Heart left ventricle (tissue), 16 donors: ENCODE results near the gene ZNF277. TPM values are rescaled to one million over a fixed set of nuclear protein-coding genes. Genes with fewer than 3 reads are reported as not detected.

Source experiments
- ATAC-seq, 4 donors: fragments of 200-7000 bp; cut with Tn5 transposase; one replicate each; pipeline ENCODE4 v1.9.1; 2020 to 2022; ENCODE audit warnings: moderate library complexity in 4 of 4, mild to moderate bottlenecking in 3 of 4, moderate number of reproducible peaks in 1 of 4
- DNase-seq, 5 donors: peaks; one replicate each; pipeline ENCODE4 v3.0.0-alpha.2; 2020
- H3K27ac ChIP-seq, 12 donors: fragments of 200-600 bp; sonication (generic) in 4 of 12; one replicate each; pipeline versions ENCODE4 v1.5.0 to v1.8.0; 2016 to 2022; ENCODE audit warnings: mild to moderate bottlenecking in 2 of 12
- H3K27me3 ChIP-seq, 9 donors: fragments of 200-600 bp; sonication (generic) in 2 of 9; one replicate each; pipeline versions ENCODE4 v1.5.1 to v1.8.0; 2016 to 2022; ENCODE audit warnings: mild to moderate bottlenecking in 3 of 9
- H3K36me3 ChIP-seq, 9 donors: fragments of 200-600 bp; sonication (generic) in 2 of 9; one replicate each; pipeline versions ENCODE4 v1.5.0 to v1.8.0; 2018 to 2022; ENCODE audit warnings: mild to moderate bottlenecking in 2 of 9
- H3K4me1 ChIP-seq, 12 donors: fragments of 200-600 bp; sonication (generic) in 4 of 12; one replicate each; pipeline versions ENCODE4 v1.5.0 to v1.8.0; 2016 to 2022; ENCODE audit warnings: mild to moderate bottlenecking in 3 of 12
- H3K4me3 ChIP-seq, 12 donors: fragments of 200-600 bp; sonication (generic) in 4 of 12; one replicate each; pipeline versions ENCODE4 v1.5.0 to v1.8.0; 2017 to 2022; ENCODE audit warnings: mild to moderate bottlenecking in 9 of 12, moderate library complexity in 4 of 12
- H3K9me3 ChIP-seq, 12 donors: fragments of 200-600 bp; sonication (generic) in 4 of 12; one replicate each; pipeline versions ENCODE4 v1.5.0 to v1.8.0; 2016 to 2022; ENCODE audit warnings: mild to moderate bottlenecking in 1 of 12
- CTCF ChIP-seq, 12 donors: fragments of 200-600 bp; sonication (generic) in 4 of 12; IDR thresholded peaks; one replicate each; pipeline versions ENCODE4 v1.5.0 to v1.8.0; 2018 to 2022; ENCODE audit warnings: antibody characterized with exemption in 12 of 12, mild to moderate bottlenecking in 5 of 12
- POLR2A ChIP-seq, 2 donors: fragments of 450-650 bp; IDR thresholded peaks; one replicate each; pipeline ENCODE4 v1.6.1; 2017; ENCODE audit warnings: antibody characterized with exemption in 2 of 2, mild to moderate bottlenecking in 2 of 2, moderate library complexity in 2 of 2
- WGBS, 4 donors: extraction: QIAGEN DNeasy Blood & Tissue Kit in 2 of 4; methylation state at CpG; one replicate each; pipeline versions ENCODE4 v1.1.5 to v1.1.7; 2013 to 2018; 5-methylcytosine and 5-hydroxymethylcytosine counted together
- intact Hi-C, 10 donors: fragments of 100-400 bp; cut with DNase I; formaldehyde crosslinking; loops; one replicate each; pipeline versions ENCODE4 v1.11.1 to v1.14.2; 2022
- polyA plus RNA-seq, 2 donors: library from polyadenylated mRNA; stranded (reverse); fragments of 200-250 nt; gene quantifications; one replicate each; pipeline ENCODE4 v1.2.3, GENCODE V29; 2013
- total RNA-seq, 9 donors: library from RNA; depleted of rRNA in 2 of 9; stranded (reverse); fragments of >200 nt in 2 of 9; fragmentation: NEBNext Ultra II Directional in 3 of 9; extraction: Animal tissue kit (Norgen Biotek cat#: 25700) in 3 of 9; gene quantifications; one replicate each; pipeline versions ENCODE4 v1.1.0 to v1.2.4, GENCODE V29; 2016 to 2023
- donor health status: ischemic (EF 13 %, LVEDD 7.1; RV severe dilation, severe dysfunction).
- donor health status: healthy with polysubstance abuse.
- donor health status: DM: no; HTN: yes; CAD: no.
- donor health status: DM: no; HTN: no; CAD: no.
- donor health status: ischemic (EF 25% LVEDD 6.9; RV normal size, moderate dysfunction).
- donor health status: ischemic (EF 25% LVEDD 5.7; RV mildly dilated, moderate dysfunction).
- donor health status: healthy.
- donor health status: DM: yes; HTN: yes; CAD: no.
- donor health status: ischemic (EF 35%, LVEDD 5.7; RV mildly dilated, moderate dysfunction).
- donor health status: nonischemic (EF 11% LVEDD 7.7; RV severe dilation, severe dysfunction).
- donor health status: DM: yes; HTN: yes; CAD: no.
- donor health status: PGD.
- donor health status: ischemic (EF 29% LVEDD 5.4; RV normal size, mild dysfunction).
- donor health status: nonischemic (EF 23%, LVEDD 6.1; RV moderate dilation, normal function).

Gene ZNF277
- total and polyA plus RNA-seq, 11 donors = 10.3 to 26.5 (median 14.0) TPM

- TF ChIP-seq CTCF (IDR thresholded peaks at IDR 0.05) = no peak
- no peak for TF ChIP-seq POLR2A (IDR thresholded peaks at IDR 0.05)
- Histone ChIP-seq H3K27ac (peak overlapping the region in 6 of 12 donors; percentile 9 to 50 (median 33)), H3K9me3 (no peaks in the 10 kb centered on the region), H3K4me1 (peaks cover 3 to 59% (median 36%) of the 10 kb centered on the region in 12 donors), H3K27me3 (no peaks in the 10 kb centered on the region), H3K4me3 (no peak overlapping the region), H3K36me3 (no peaks in the 10 kb centered on the region)
- intact Hi-C loops = loop anchor here in 1 of 10 donors (2.0 to 5.0 kb wide), 2 partner anchors 21 to 40 kb away; no protein-coding TSS in a partner anchor
- peak; percentile 47 to 66 (median 60) for DNase-seq
- WGBS, 4 donors = 36 to 42% (median 38%) methylated on average over 2 of the region's 2 CpGs
- peak; percentile 88 to 94 (median 93) for ATAC-seq
Measured at GRCh38 chr7:112162142-112162766, 44.2 kb upstream of the ZNF277 start.

GRCh38 chr7:112162784-112163506 lies 43.5 kb upstream of the ZNF277 start:
- Histone ChIP-seq H3K27ac (peak overlapping the region in 4 of 12 donors; percentile 29 to 50 (median 38)), H3K4me3 (no peak overlapping the region), H3K9me3 (no peaks in the 10 kb centered on the region), H3K36me3 (no peaks in the 10 kb centered on the region), H3K27me3 (no peaks in the 10 kb centered on the region), H3K4me1 (peaks cover 3 to 62% (median 38%) of the 10 kb centered on the region in 12 donors)
- no peak for TF ChIP-seq CTCF (IDR thresholded peaks at IDR 0.05)
- TF ChIP-seq POLR2A (IDR thresholded peaks at IDR 0.05) = no peak
- no peak for DNase-seq
- intact Hi-C loops = loop anchor here in 1 of 10 donors (2.0 to 5.0 kb wide), 2 partner anchors 20 to 39 kb away; no protein-coding TSS in a partner anchor
- no peak for ATAC-seq
- WGBS, 4 donors = 63 to 80% (median 73%) methylated on average over 6 of the region's 6 CpGs

- WGBS, 4 donors = 62 to 78% (median 71%) methylated on average over 3 of the region's 3 CpGs
- TF ChIP-seq CTCF (IDR thresholded peaks at IDR 0.05) = no peak
- TF ChIP-seq POLR2A (IDR thresholded peaks at IDR 0.05) = no peak
- H3K4me1 ChIP-seq = peaks cover 0 to 32% (median 13%) of the 10 kb centered on the region in 12 donors
- DNase-seq (no peak), ATAC-seq (no peak)
- H3K27me3 ChIP-seq = no peaks in the 10 kb centered on the region
- intact Hi-C loops = no loop called here
- H3K36me3 ChIP-seq = no peaks in the 10 kb centered on the region
- H3K9me3 ChIP-seq = peaks cover 0 to 7% (median 0%) of the 10 kb centered on the region in 12 donors
- H3K27ac ChIP-seq = no peak overlapping the region
- no peak overlapping the region for H3K4me3 ChIP-seq
Measured at GRCh38 chr7:112167147-112167546, 39.3 kb upstream of the ZNF277 start.

DNA sequence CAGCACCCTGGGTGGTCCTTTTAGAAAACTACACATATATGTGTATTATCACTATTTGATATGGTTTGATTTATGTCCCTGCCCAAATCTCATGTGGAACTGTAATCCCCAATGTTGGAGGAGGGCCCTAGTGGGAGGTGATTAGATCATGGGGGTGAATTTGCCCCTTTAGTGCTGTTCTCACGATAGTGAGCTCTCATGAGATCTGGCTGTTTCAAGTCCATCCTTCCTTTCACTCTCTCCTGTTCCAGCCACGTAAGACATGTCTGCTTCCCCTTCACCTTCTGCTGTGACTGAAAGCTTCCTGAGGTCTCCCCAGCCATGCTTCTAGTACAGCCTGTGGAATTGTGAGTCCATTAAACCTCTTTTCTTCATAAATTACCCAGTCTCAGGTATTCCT lies 37.6 kb upstream of the ZNF277 start:
- H3K4me1 ChIP-seq = peaks cover 0 to 28% (median 14%) of the 10 kb centered on the region in 12 donors
- no peak for ATAC-seq
- no peak for DNase-seq
- H3K9me3 ChIP-seq = peaks cover 0 to 7% (median 0%) of the 10 kb centered on the region in 12 donors
- no peaks in the 10 kb centered on the region for H3K27me3 ChIP-seq
- intact Hi-C loops = no loop called here
- no peak overlapping the region for H3K4me3 ChIP-seq
- no peak overlapping the region for H3K27ac ChIP-seq
- WGBS, 4 donors = 83 to 95% (median 87%) methylated on average over 2 of the region's 2 CpGs
- TF ChIP-seq CTCF (IDR thresholded peaks at IDR 0.05) = no peak
- no peak for TF ChIP-seq POLR2A (IDR thresholded peaks at IDR 0.05)
- no peaks in the 10 kb centered on the region for H3K36me3 ChIP-seq
